SK-N-SH treated with all-trans-retinoic acid at 6 μM for 48 hours (cell line): ENCODE measurements around the gene FOXF1.

Experiments
- CREB5 ChIP-seq: fragments of 250-450 bp; sonication (Bioruptor Pico); IDR thresholded peaks from 2 replicates; pipeline ENCODE4 v1.5.1; 2020; ENCODE audit warnings: low read depth, mild to moderate bottlenecking, moderate library complexity
- OSR1 ChIP-seq: fragments of 250-450 bp; sonication (Bioruptor Pico); IDR thresholded peaks from 2 replicates; pipeline ENCODE4 v1.8.0; 2022; ENCODE audit warnings: moderate library complexity, mild to moderate bottlenecking, inconsistent platforms
- PATZ1 ChIP-seq: fragments of 250-450 bp; sonication (Bioruptor Pico); IDR thresholded peaks from 2 replicates; pipeline ENCODE4 v1.8.0; 2020; ENCODE audit warnings: mild to moderate bottlenecking, moderate library complexity, borderline replicate concordance
- RARB ChIP-seq: fragments of 250-450 bp; sonication (Bioruptor Pico); IDR thresholded peaks from 2 replicates; pipeline ENCODE4 v1.8.0; 2021; ENCODE audit warnings: mild to moderate bottlenecking, moderate library complexity
- TOX ChIP-seq: fragments of 250-450 bp; sonication (Bioruptor Pico); IDR thresholded peaks from 2 replicates; pipeline ENCODE4 v1.8.0; 2021; ENCODE audit warnings: mild to moderate bottlenecking, moderate library complexity, borderline replicate concordance
- ZC3H10 ChIP-seq: fragments of 250-450 bp; sonication (Bioruptor Pico); IDR thresholded peaks from 2 replicates; pipeline ENCODE4 v1.5.1; 2021; ENCODE audit warnings: mild to moderate bottlenecking, moderate library complexity
- ZFP3 ChIP-seq: fragments of 250-450 bp; sonication (Bioruptor Pico); IDR thresholded peaks from 2 replicates; pipeline ENCODE4 v1.5.0; 2020; ENCODE audit warnings: mild to moderate bottlenecking, moderate library complexity

GRCh38 chr16:86546638-86547013 lies 36.3 kb downstream of the FOXF1 start:
- no peak for TF ChIP-seq CREB5 (CRISPR knock-in tag)
- TF ChIP-seq PATZ1 (CRISPR knock-in tag): no peak
- TF ChIP-seq ZC3H10 (CRISPR knock-in tag): no peak
- no peak for TF ChIP-seq RARB (CRISPR knock-in tag)
- no peak for TF ChIP-seq ZFP3 (CRISPR knock-in tag)
- no peak for TF ChIP-seq TOX (CRISPR knock-in tag)
- TF ChIP-seq OSR1: no peak
